Psoas muscle (tissue), 8 donors: Measurements from ENCODE around the gene SLC16A11. TPM values are rescaled to one million over a fixed set of nuclear protein-coding genes. Genes with fewer than 3 reads are reported as not detected.
A peak's percentile ranks its signal among the peaks of the same experiment; 100 is the strongest.

ENCODE experiments used
- ATAC-seq, 4 donors: fragments of 200-7000 bp; cut with Tn5 transposase; one replicate each; pipeline ENCODE4 v1.9.1; 2020; ENCODE audit warnings: moderate library complexity in 3 of 4, mild to moderate bottlenecking in 2 of 4
- DNase-seq, 2 donors: peaks; one replicate each; pipeline ENCODE4 v3.0.0-alpha.2; 2020
- H3K27ac ChIP-seq: fragments of 200-600 bp; one replicate; pipeline ENCODE4 v1.8.0; 2022
- H3K27me3 ChIP-seq, 3 donors: fragments of 200-600 bp in 1 of 3; one replicate each; pipeline versions ENCODE4 v1.6.1 to v1.8.0; 2013 to 2022; ENCODE audit warnings: low read length in 2 of 3, mild to moderate bottlenecking in 2 of 3, moderate library complexity in 1 of 3; ENCODE audit not compliant: insufficient read depth in 3 of 3
- H3K36me3 ChIP-seq, 2 donors: fragments of 200-600 bp in 1 of 2; one replicate each; pipeline versions ENCODE4 v1.6.1 to v1.8.0; 2013 to 2022; ENCODE audit warnings: low read depth in 1 of 2, mild to moderate bottlenecking in 1 of 2, moderate library complexity in 1 of 2; ENCODE audit not compliant: insufficient read depth in 1 of 2
- H3K4me1 ChIP-seq: fragments of 200-600 bp; one replicate; pipeline ENCODE4 v1.8.0; 2022
- H3K4me3 ChIP-seq: fragments of 200-600 bp; one replicate; pipeline ENCODE4 v1.8.0; 2022; ENCODE audit warnings: mild to moderate bottlenecking
- H3K9me3 ChIP-seq: fragments of 200-600 bp; one replicate; pipeline ENCODE4 v1.8.0; 2022
- CTCF ChIP-seq: fragments of 200-600 bp; IDR thresholded peaks from one replicate; pipeline ENCODE4 v1.8.0; 2022; ENCODE audit warnings: antibody characterized with exemption
- WGBS, 3 donors: extraction: QIAGEN DNeasy Blood & Tissue Kit; methylation state at CpG; one replicate each; pipeline versions ENCODE4 v1.1.6 to v1.1.7; 2013; 5-methylcytosine and 5-hydroxymethylcytosine counted together
- intact Hi-C, 2 donors: fragments of 100-400 bp; cut with DNase I; formaldehyde crosslinking; loops; one replicate each; pipeline versions ENCODE4 v1.11.0 to v1.14.2; 2022
- polyA plus RNA-seq, 3 donors: library from polyadenylated mRNA; stranded (reverse); fragments of 200-250 nt; gene quantifications; one replicate each; pipeline ENCODE4 v1.2.3, GENCODE V29; 2013
- total RNA-seq, 4 donors: library from RNA; stranded (reverse); fragmentation: NEBNext Ultra II Directional in 2 of 4; extraction: Animal tissue kit (Norgen Biotek cat#: 25700) in 2 of 4; gene quantifications; one replicate each; pipeline versions ENCODE4 v1.2.1 to v1.2.4, GENCODE V29; 2021 to 2023
- donor health status: healthy with polysubstance abuse.
- donor health status: DM: no; HTN: no; CAD: no; lungs with moderate emphysema.
- donor health status: Bipolar disorder and iron deficiency.
- donor health status: healthy.
- donor health status: DM: yes; HTN: yes; CAD: no.
- donor health status: DM: no; HTN: no; CAD: no.
- donor health status: DM: no; HTN: no; CAD: no.
- donor health status: DM: yes; HTN: yes; CAD: no.

The SLC16A11 gene
- total and polyA plus RNA-seq, 7 donors, result 0.34 to 1.2 (median 0.42) TPM; not detected in 2

GRCh38 chr17:7022781-7023571, 20.9 kb downstream of the SLC16A11 start, which contains the start of gene BCL6B:
Gene BCL6B (plus strand): TSS chr17:7023050. CDS start chr17:7023672, 622 bp downstream.
- no peak for TF ChIP-seq CTCF
- intact Hi-C loops, result loop anchor here (5.0 kb wide), 1 partner anchor 111 kb away; no protein-coding TSS in a partner anchor
- H3K36me3 ChIP-seq, result peaks cover 0 to 2% of the 10 kb centered on the region in 2 donors
- no peaks in the 10 kb centered on the region for H3K9me3 ChIP-seq
- peak within 1 kb of the TSS; percentile 63 for H3K4me3 ChIP-seq
- peaks cover 15% of the 10 kb centered on the region for H3K4me1 ChIP-seq
- H3K27ac ChIP-seq, result peak within 1 kb of the TSS; percentile 79
- H3K27me3 ChIP-seq, result peaks cover 0 to 17% (median 7%) of the 10 kb centered on the region in 3 donors
- DNase-seq (no peak), ATAC-seq (peak in 1 of 4 donors; percentile 8)
- 8 to 12% (median 9%) methylated on average over 47 of the region's 47 CpGs for WGBS, 3 donors

DNA sequence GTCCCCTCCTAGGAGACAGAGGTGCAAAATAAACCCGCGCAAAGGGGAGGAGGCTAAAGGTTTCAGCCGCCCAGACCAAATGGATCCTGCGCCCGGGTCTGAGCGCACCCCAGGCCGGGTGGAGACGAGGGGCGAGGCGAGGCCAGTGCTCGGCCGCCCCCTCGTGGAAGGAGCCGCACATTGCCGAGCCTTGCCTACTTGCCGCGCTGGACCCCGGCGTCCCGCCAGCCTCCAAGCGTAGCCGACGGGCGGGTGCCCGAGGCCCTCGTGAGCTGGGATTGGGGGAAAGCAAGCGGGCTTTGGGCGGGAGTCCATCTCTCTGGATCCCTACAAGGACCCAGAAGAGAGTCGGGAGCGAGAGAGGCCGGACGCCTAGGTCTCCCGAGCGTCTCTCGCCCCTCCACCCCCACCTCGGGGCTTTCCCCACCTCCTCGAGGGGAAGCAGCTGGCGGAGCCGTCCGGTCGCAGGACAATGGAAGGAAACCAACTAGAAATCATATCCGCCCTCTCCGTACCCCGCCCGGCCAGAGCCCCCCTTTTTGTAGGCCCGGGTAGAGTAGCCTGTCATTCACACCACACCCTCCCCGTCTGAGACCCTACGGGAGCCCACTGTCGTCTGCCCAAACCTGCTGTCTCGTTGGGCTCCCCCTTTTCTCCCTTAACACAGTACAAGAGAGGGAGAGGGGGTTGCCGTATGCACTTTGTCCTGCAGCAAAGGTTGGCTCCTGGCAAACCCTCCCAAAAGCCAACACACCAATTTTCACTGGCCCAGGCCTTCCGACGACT, 21.7 kb downstream of the SLC16A11 start:
- Histone ChIP-seq H3K27ac (peak overlapping the region; percentile 79), H3K27me3 (peaks cover 0 to 17% (median 7%) of the 10 kb centered on the region in 3 donors), H3K9me3 (no peaks in the 10 kb centered on the region), H3K4me3 (peak overlapping the region; percentile 63), H3K4me1 (peaks cover 15% of the 10 kb centered on the region), H3K36me3 (peaks cover 0 to 6% of the 10 kb centered on the region in 2 donors)
- peak; percentile 97 for TF ChIP-seq CTCF
- DNase-seq, result peak; percentile 87 to 92
- intact Hi-C loops, result loop anchor here (5.0 kb wide), 1 partner anchor 110 kb away; no protein-coding TSS in a partner anchor
- ATAC-seq, result peak; percentile 72 to 81 (median 78)
- 1 to 2% (median 2%) methylated on average over 51 to 53 of the region's 53 CpGs for WGBS, 3 donors

- no peak for DNase-seq
- Histone ChIP-seq H3K27ac (peak overlapping the region; percentile 69), H3K4me3 (peak overlapping the region; percentile 63), H3K9me3 (no peaks in the 10 kb centered on the region), H3K36me3 (peaks cover 0 to 12% of the 10 kb centered on the region in 2 donors), H3K27me3 (peaks cover 0 to 17% (median 7%) of the 10 kb centered on the region in 3 donors), H3K4me1 (peaks cover 16% of the 10 kb centered on the region)
- ATAC-seq, result no peak
- WGBS, 3 donors, result 45 to 53% (median 46%) methylated on average over 11 of the region's 11 CpGs
- no peak for TF ChIP-seq CTCF
- intact Hi-C loops, result loop anchor here (5.0 kb wide), 1 partner anchor 109 kb away; no protein-coding TSS in a partner anchor
Measured at GRCh38 chr17:7020894-7021664, 22.8 kb downstream of the SLC16A11 start.

DNA sequence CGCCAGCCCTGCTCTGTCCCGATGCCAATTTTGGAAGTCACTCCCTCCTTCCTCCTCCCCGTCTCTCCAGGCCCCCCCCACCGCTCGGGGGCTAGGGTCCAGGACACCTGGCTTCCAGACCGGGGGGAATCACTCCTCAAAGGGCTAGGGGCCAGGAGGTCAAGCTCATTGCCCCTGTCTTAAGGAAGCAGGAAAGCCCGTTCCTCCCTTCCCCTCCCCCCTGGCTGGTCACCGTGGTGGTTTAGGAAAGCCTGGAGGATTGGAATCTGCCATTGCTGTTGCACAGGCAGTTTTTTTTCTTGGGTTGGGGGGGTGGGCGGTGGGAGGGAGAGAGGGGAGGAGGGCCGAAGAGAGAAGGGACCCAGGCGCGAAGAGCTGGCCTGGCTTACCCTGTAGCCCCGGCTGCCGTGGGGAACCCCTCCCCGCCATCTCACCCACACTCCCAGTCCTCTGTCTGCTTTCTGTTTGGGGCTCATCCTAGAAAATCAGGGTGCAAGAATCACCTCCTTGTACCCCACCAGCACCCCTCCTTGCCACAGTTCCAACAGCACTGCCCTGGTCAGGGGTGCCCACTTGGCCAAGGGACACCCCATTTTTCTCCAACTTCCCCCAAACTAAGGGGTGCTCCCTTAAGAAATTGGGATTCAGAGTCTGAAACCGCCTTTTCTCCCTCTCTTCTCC, 23.9 kb downstream of the SLC16A11 start:
- DNase-seq, result peak; percentile 58 to 77
- intact Hi-C loops, result loop anchor here (5.0 kb wide), 1 partner anchor 108 kb away; no protein-coding TSS in a partner anchor
- H3K27ac ChIP-seq, result peak overlapping the region; percentile 80
- peaks cover 0 to 17% (median 7%) of the 10 kb centered on the region in 3 donors for H3K27me3 ChIP-seq
- TF ChIP-seq CTCF, result no peak
- WGBS, 3 donors, result 6 to 11% (median 10%) methylated on average over 10 to 16 of the region's 16 CpGs
- H3K4me1 ChIP-seq, result peaks cover 24% of the 10 kb centered on the region
- ATAC-seq, result peak in 1 of 4 donors; percentile 21
- peak overlapping the region; percentile 70 for H3K4me3 ChIP-seq
- H3K36me3 ChIP-seq, result peaks cover 0 to 12% of the 10 kb centered on the region in 2 donors
- no peaks in the 10 kb centered on the region for H3K9me3 ChIP-seq
